ENCODE results near the gene GUSB.

The GUSB gene

GRCh38 chr7:65979583-65980477 lies 2.2 kb downstream of the GUSB start:
- TF ChIP-seq CTCF (IDR thresholded peaks at IDR 0.05; ENCODE audit: borderline replicate concordance, insufficient read depth, low read depth, low read length) = no peak
- no peak overlapping the region for H3K4me3 ChIP-seq (ENCODE audit: low read depth, low read length)

- H3K4me3 ChIP-seq (ENCODE audit: low read depth, low read length) = no peak overlapping the region
- TF ChIP-seq CTCF (IDR thresholded peaks at IDR 0.05; ENCODE audit: borderline replicate concordance, insufficient read depth, low read depth, low read length) = no peak
Observed at GRCh38 chr7:65978891-65979582, 3.0 kb downstream of the GUSB start.

- H3K4me3 ChIP-seq (ENCODE audit: low read depth, low read length) = no peak overlapping the region
- no peak for TF ChIP-seq CTCF (IDR thresholded peaks at IDR 0.05; ENCODE audit: borderline replicate concordance, insufficient read depth, low read depth, low read length)
Observed at GRCh38 chr7:65976659-65977196, 5.3 kb downstream of the GUSB start.

- no peak overlapping the region for H3K4me3 ChIP-seq (ENCODE audit: low read depth, low read length)
- no peak for TF ChIP-seq CTCF (IDR thresholded peaks at IDR 0.05; ENCODE audit: borderline replicate concordance, insufficient read depth, low read depth, low read length)
Observed at GRCh38 chr7:65975814-65976445, 6.1 kb downstream of the GUSB start.

GRCh38 chr7:65974876-65975275 lies 7.1 kb downstream of the GUSB start:
- no peak for TF ChIP-seq CTCF (IDR thresholded peaks at IDR 0.05; ENCODE audit: borderline replicate concordance, insufficient read depth, low read depth, low read length)
- H3K4me3 ChIP-seq (ENCODE audit: low read depth, low read length) = no peak overlapping the region

- TF ChIP-seq CTCF (IDR thresholded peaks at IDR 0.05; ENCODE audit: borderline replicate concordance, insufficient read depth, low read depth, low read length) = no peak
- no peak overlapping the region for H3K4me3 ChIP-seq (ENCODE audit: low read depth, low read length)
Observed at GRCh38 chr7:65974191-65974801, 7.7 kb downstream of the GUSB start.
